GM19468 (cell line): ENCODE measurements around the gene SIPA1L3.
"Not testable (repeated sequence)": the region's sequence is repeated elsewhere in the genome, so short reads cannot be mapped to it uniquely, and the experiment has no call there.

Experiments used
- ATAC-seq: cut with Tn5 transposase; IDR thresholded peaks from one replicate; pipeline ENCODE4 v1.9.1; 2021; ENCODE audit warnings: mild to moderate bottlenecking, moderate library complexity, moderate number of reproducible peaks; ENCODE audit not compliant: unreplicated experiment; ENCODE audit errors: extremely low read depth

SIPA1L3 gene

GRCh38 chr19:38013913-38014580 is 107.0 kb downstream of the SIPA1L3 start:
- no peak for ATAC-seq

DNA sequence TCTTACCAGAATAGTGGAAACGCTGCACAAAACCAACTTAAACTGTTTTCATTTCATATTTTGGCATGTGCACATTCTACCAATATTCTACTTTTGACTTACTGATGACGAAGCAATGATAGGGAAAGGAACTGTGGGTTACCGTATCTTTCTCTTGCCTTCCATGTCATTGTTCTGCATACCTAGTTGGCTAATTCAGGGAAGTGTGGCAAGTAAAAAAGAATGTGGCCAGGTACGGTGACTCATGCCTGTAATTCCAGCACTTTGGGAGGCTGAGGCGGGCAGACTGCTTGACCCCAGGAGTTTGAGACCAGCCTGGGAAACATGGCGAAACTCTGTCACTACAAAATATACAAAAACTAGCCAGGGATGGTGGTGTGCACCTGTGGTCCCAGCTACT is 108.2 kb downstream of the SIPA1L3 start:
- no peak for ATAC-seq

DNA sequence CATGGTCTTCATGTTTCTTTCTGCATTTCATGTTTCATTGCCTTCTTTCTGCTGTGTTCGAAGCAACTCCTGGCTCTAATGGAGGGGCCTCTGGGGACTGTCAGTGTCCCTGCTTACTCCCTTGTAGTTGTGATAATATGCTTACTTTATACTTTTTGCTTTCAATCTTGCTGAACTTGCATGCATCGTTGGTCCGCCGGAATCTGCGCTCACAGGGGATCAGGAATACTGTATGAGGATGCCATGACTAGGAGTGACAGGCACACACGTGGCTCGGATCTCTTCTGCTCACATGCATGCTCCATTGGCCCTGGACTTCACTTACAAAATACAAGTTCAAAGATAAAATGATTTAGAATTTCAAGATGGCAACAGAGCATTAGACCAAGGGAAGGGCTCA is 108.8 kb downstream of the SIPA1L3 start:
- no peak for ATAC-seq

DNA sequence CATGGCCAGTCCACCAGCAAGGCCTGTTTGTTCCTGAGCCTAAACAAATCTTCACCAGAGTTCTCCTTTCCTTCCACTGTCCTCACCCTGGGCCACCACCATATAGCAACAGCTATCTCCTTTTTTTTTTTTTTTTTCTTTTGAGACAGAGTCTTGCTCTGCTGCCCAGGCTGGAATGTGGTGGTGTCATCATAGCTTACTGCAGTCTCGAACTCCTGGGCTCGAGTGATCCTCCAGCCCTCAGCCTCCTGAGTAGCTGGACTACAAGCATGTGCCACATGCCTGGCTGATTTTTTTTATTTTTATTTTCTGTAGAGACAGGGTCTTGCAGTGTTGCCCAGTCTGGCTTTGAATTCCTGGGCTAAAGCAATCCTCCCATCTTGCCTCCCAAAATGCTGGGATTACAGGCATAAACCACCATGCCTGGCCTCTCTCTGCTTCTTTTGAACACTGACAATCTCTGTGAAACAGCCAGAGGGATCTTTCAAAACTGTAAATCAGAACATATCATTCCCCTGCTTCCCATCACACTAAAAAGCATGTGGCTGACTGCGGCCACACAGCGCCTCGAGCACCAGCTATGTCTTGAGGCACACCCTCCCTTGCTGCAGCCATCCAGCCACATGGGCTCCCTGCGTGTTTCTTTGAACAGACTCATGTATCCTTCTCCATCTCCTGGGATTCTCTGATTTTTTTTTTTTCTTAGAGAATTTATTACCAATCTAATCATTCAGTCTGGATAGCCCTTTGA is 110.6 kb downstream of the SIPA1L3 start:
- no peak for ATAC-seq

GRCh38 chr19:38018694-38019395 is 111.8 kb downstream of the SIPA1L3 start:
- no peak for ATAC-seq

DNA sequence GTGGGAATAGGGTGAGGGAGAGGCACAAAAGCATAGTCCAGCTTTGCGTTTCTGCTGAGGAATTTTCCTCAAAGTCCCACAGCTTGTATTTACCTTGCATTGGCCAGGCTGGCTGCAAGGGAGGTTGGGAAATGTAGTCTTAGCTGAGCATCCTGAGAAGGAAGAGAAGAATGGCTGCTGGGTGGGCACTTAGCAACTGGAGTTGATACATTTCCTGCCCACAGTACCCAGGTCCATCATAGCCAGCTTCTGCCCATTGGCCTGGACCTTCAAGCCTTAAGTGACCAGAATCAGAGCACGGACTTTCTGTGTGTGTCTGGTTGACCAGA is 112.4 kb downstream of the SIPA1L3 start:
- no peak for ATAC-seq

GRCh38 chr19:38020311-38020710 is 113.3 kb downstream of the SIPA1L3 start:
- no peak for ATAC-seq

GRCh38 chr19:38021352-38021751 is 114.3 kb downstream of the SIPA1L3 start:
- ATAC-seq, result no peak

DNA sequence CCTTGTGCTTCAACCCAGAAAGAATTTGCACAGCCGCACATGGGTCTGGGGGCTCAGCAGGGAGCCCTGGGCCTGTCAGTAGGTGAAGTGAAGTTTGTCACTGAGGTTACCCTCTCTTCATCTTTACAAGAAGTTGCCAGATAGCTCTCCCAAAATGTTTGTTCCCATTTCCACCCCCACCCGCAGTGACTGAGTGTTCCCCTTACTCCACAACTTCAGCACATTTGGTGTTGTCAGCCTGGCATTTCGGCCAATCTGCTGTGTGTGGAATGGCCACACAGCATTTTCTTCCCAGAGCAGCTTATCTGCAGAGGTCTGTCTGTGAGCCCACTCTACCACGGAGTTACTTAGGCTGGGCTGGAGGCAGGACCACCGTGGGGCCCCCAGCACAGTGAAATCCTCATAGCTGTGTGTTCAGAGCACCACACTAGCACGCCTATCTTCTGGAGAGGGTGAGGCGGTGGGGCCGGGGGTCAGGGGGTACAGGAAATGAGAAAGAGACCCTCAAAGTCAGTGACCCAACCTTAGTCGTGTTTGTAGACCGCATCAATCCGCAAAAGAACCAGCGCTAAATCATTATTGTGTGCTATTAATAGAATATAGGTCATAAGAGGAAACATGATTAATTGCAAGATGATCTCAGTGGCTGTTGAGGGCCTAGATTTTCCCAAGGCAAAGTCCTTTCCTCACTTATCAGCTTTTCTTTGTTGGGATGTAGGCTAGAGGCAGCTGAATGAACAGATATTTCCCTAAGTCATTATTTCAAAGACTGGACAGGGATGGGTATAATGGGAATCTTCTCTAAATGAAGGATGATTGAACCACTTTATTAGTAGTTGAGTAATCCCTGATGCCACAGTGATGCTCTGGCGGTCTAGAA is 116.0 kb downstream of the SIPA1L3 start:
- ATAC-seq, result no peak

GRCh38 chr19:38023671-38024541 is 116.9 kb downstream of the SIPA1L3 start:
- no peak for ATAC-seq

- no peak for ATAC-seq
These were observed 118.2 kb downstream of the SIPA1L3 start for GRCh38 chr19:38024992-38025908.

GRCh38 chr19:38025909-38026307 is 118.9 kb downstream of the SIPA1L3 start:
- no peak for ATAC-seq

DNA sequence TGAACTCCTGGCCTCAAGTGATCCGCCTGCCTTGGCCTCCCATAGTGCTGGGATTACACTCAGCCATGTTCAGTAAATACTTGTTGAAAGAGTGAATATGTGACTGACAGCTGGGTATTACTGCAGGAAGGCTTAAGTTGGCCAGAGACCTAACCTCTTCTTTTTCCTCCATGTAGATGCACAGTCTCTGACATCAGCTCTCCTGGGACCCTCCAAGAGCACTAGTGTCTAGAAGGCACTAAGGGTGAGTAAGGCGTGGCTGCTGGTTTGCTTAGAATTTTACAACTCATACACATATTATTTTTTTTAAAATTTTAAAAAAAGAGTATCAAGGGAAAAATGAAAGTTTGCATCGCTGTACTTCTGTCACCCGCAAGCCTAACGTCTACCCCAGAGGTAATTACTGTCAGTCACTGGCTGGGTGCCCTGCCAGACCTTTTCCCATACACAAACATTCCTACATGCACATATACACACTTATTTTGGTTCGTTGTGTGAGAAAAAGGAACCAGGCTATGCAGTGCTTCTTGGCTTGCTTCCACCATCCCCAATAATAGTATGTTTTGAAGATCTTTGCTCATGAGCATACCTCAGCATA is 122.0 kb downstream of the SIPA1L3 start:
- ATAC-seq, result no peak

- ATAC-seq, result not testable (repeated sequence)
These were observed 123.0 kb downstream of the SIPA1L3 start for GRCh38 chr19:38030001-38030400.

GRCh38 chr19:38030686-38031422 is 123.8 kb downstream of the SIPA1L3 start:
- no peak for ATAC-seq

DNA sequence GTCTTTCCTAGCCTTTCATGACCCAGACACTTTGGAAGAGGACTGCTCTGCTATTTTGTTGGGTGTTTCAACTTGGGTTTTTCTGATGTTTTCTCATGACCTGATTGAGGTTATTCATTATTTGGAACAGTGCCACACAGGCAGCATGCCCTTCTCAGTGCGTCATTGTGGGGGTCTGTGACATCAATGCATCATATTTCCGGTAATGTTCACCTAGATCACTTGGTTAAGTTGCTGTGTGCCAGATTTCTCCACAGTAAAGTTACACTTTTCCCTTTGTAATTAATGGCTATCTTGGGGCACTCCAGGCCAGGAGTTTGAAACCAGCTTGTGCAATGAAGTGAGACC is 124.4 kb downstream of the SIPA1L3 start:
- no peak for ATAC-seq

GRCh38 chr19:38032151-38032550 is 125.1 kb downstream of the SIPA1L3 start:
- no peak for ATAC-seq

- ATAC-seq, result no peak
These were observed 125.9 kb downstream of the SIPA1L3 start for GRCh38 chr19:38032951-38033350.
